Body of pancreas (tissue), 4 donors: ENCODE data around the gene OR6A2. TPM values are rescaled to one million over a fixed set of nuclear protein-coding genes. Genes with fewer than 3 reads are reported as not detected.
"Not testable (repeated sequence)": the region's sequence is repeated elsewhere in the genome, so short reads cannot be mapped to it uniquely, and the experiment has no call there.

ENCODE experiments used
- ATAC-seq: fragments of 150-250 bp; one replicate; pipeline ENCODE4 v1.9.1; 2016
- DNase-seq, 4 donors: peaks; one replicate each; pipeline ENCODE4 v3.0.0-alpha.2; 2019
- H3K27ac ChIP-seq, 4 donors: fragments of 200-600 bp; sonication (generic); 1 replicate in 3 of 4; 2 replicates in 1 of 4; pipeline versions ENCODE4 v1.5.1 to v1.6.1; 2016 to 2019; ENCODE audit warnings: mild to moderate bottlenecking in 1 of 4, mixed read lengths in 1 of 4, moderate library complexity in 1 of 4
- H3K27me3 ChIP-seq, 2 donors: fragments of 200-600 bp; sonication (generic); one replicate each; pipeline ENCODE4 v1.6.0; 2016; ENCODE audit warnings: mild to moderate bottlenecking in 1 of 2
- H3K36me3 ChIP-seq, 2 donors: fragments of 200-600 bp; sonication (generic); replicated peaks in 1 of 2; 2 replicates each; pipeline ENCODE4 v1.5.1; 2016; ENCODE audit warnings: low read depth in 2 of 2; ENCODE audit not compliant: insufficient read depth in 1 of 2
- H3K4me1 ChIP-seq: fragments of 200-600 bp; sonication (generic); one replicate; pipeline ENCODE4 v1.6.0; 2016
- H3K4me3 ChIP-seq, 2 donors: fragments of 200-600 bp; sonication (generic); 1 replicate in 1 of 2; 2 replicates in 1 of 2; pipeline ENCODE4 v1.5.1; 2016 to 2019
- H3K9me3 ChIP-seq, 3 donors: fragments of 200-600 bp; sonication (generic); 1 replicate in 2 of 3; 2 replicates in 1 of 3; pipeline ENCODE4 v1.5.1; 2016
- CTCF ChIP-seq, 7 experiments: fragments of 450-650 bp in 4 of 7; fragments of 200-600 bp in 3 of 7; sonication (generic) in 3 of 7; IDR thresholded peaks; one replicate each; pipeline ENCODE4 v1.5.1; 2016 to 2019; ENCODE audit warnings: antibody characterized with exemption in 7 of 7
- POLR2A ChIP-seq, 3 donors: fragments of 450-650 bp; IDR thresholded peaks; one replicate each; pipeline ENCODE4 v1.6.1; 2016; ENCODE audit warnings: antibody characterized with exemption in 3 of 3, mild to moderate bottlenecking in 2 of 3
- WGBS, 2 donors: methylation state at CpG; one replicate each; pipeline ENCODE4 v1.1.5; 2017; 5-methylcytosine and 5-hydroxymethylcytosine counted together
- intact Hi-C: fragments of 100-400 bp; cut with DNase I; formaldehyde crosslinking; loops from one replicate; pipeline ENCODE4 v1.15.1; 2023
- total RNA-seq, 2 donors: library from RNA; depleted of rRNA; stranded (reverse); fragments of >200 nt; gene quantifications; one replicate each; pipeline ENCODE4 v1.1.0, GENCODE V29; 2016

Gene OR6A2
- total RNA-seq, 2 donors from 2014 or later: 1.0 to 2.3 TPM

- Histone ChIP-seq H3K27ac (no peak overlapping the region), H3K4me3 (no peak overlapping the region), H3K36me3 (no peaks in the 10 kb centered on the region), H3K9me3 (no peaks in the 10 kb centered on the region), H3K27me3 (no peaks in the 10 kb centered on the region), H3K4me1 (no peaks in the 10 kb centered on the region)
- 68 to 100% methylated on average over 1 to 5 of the region's 5 CpGs for WGBS, 2 donors
- DNase-seq (no peak), ATAC-seq (no peak)
- intact Hi-C loops: no loop called here
- TF ChIP-seq POLR2A (IDR thresholded peaks at IDR 0.05) (no peak), CTCF (IDR thresholded peaks at IDR 0.05) (no peak)
These were observed 19.5 kb upstream of the OR6A2 start for GRCh38 chr11:6818967-6819366.

- intact Hi-C loops: no loop called here
- Histone ChIP-seq H3K27me3 (no peaks in the 10 kb centered on the region), H3K9me3 (no peaks in the 10 kb centered on the region), H3K4me1 (no peaks in the 10 kb centered on the region), H3K4me3 (no peak overlapping the region), H3K27ac (no peak overlapping the region), H3K36me3 (no peaks in the 10 kb centered on the region)
- DNase-seq (no peak), ATAC-seq (no peak)
- TF ChIP-seq CTCF (IDR thresholded peaks at IDR 0.05) (no peak), POLR2A (IDR thresholded peaks at IDR 0.05) (no peak)
- 64 to 80% methylated on average over 1 of the region's 1 CpG for WGBS, 2 donors
These were observed 18.2 kb upstream of the OR6A2 start for GRCh38 chr11:6817694-6818093.

GRCh38 chr11:6813656-6814055, 14.2 kb upstream of the OR6A2 start:
- no peaks in the 10 kb centered on the region for H3K4me1 ChIP-seq
- WGBS, 2 donors: 58 to 63% methylated on average over 2 of the region's 2 CpGs
- H3K27ac ChIP-seq: no peak overlapping the region
- intact Hi-C loops: no loop called here
- H3K27me3 ChIP-seq: no peaks in the 10 kb centered on the region
- no peak overlapping the region for H3K4me3 ChIP-seq
- DNase-seq (no peak), ATAC-seq (no peak)
- TF ChIP-seq CTCF (IDR thresholded peaks at IDR 0.05): no peak
- TF ChIP-seq POLR2A (IDR thresholded peaks at IDR 0.05): no peak
- H3K9me3 ChIP-seq: no peaks in the 10 kb centered on the region
- no peaks in the 10 kb centered on the region for H3K36me3 ChIP-seq

- no peaks in the 10 kb centered on the region for H3K9me3 ChIP-seq
- H3K36me3 ChIP-seq: no peaks in the 10 kb centered on the region
- intact Hi-C loops: no loop called here
- TF ChIP-seq POLR2A (IDR thresholded peaks at IDR 0.05) (no peak), CTCF (IDR thresholded peaks at IDR 0.05) (peak; percentile 65 to 87 (median 70))
- H3K27me3 ChIP-seq: no peaks in the 10 kb centered on the region
- no peak overlapping the region for H3K27ac ChIP-seq
- H3K4me1 ChIP-seq: no peaks in the 10 kb centered on the region
- ATAC-seq (peak; percentile 42), DNase-seq (no peak)
- no peak overlapping the region for H3K4me3 ChIP-seq
- 2 to 11% methylated on average over 5 to 6 of the region's 6 CpGs for WGBS, 2 donors
These were observed 13.0 kb upstream of the OR6A2 start for GRCh38 chr11:6812390-6813005.

GRCh38 chr11:6801075-6801474, 1.6 kb upstream of the OR6A2 start:
- H3K27ac ChIP-seq, H3K9me3 ChIP-seq, H3K36me3 ChIP-seq, DNase-seq, ATAC-seq, H3K4me3 ChIP-seq, H3K27me3 ChIP-seq, H3K4me1 ChIP-seq, intact Hi-C loops: not testable (repeated sequence)
